ENCODE results near the gene XXYLT1. TPM values are rescaled to one million over a fixed set of nuclear protein-coding genes. Genes with fewer than 3 reads are reported as not detected.
"Not testable (repeated sequence)": the region's sequence is repeated elsewhere in the genome, so short reads cannot be mapped to it uniquely, and the experiment has no call there.

The XXYLT1 gene
- total RNA-seq, 1 experiment from 2014 or later, result 25.5 TPM

GRCh38 chr3:195038161-195038560, 232.8 kb downstream of the XXYLT1 start:
- ChIA-PET POLR2A (ENCODE audit: unreplicated experiment) (no interaction called here), CTCF (no interaction called here)
- Histone ChIP-seq H3K4me3 (ENCODE audit: low read length) (no peak overlapping the region), H2AFZ (ENCODE audit: low read length) (no peak overlapping the region), H3K36me3 (ENCODE audit: low read depth, low read length) (no peaks in the 10 kb centered on the region), H3K9me3 (ENCODE audit: low read length) (no peaks in the 10 kb centered on the region), H3F3A (ENCODE audit: low read length, unreplicated experiment) (no peaks in the 10 kb centered on the region), H3K9ac (ENCODE audit: low read length) (no peak overlapping the region), H3K9me2 (replicated peaks; ENCODE audit: low read length) (no peaks in the 10 kb centered on the region), H3K27ac (ENCODE audit: low read length) (no peak overlapping the region), H3K79me2 (ENCODE audit: low read length) (no peaks in the 10 kb centered on the region), H3K4me1 (ENCODE audit: insufficient read depth, low read length) (peaks cover 30% of the 10 kb centered on the region), H3K4me2 (ENCODE audit: low read length) (no peak overlapping the region), H3K27me3 (ENCODE audit: low read length) (no peaks in the 10 kb centered on the region), H4K20me1 (ENCODE audit: low read length) (no peaks in the 10 kb centered on the region)
- DNase-seq, result no peak
- no peak for TF ChIP-seq CTCF (conservative IDR thresholded peaks at IDR 0.05; ENCODE audit: low read depth, low read length)
- no peak for TF ChIP-seq EZH2phosphoT487 (IDR thresholded peaks at IDR 0.05; ENCODE audit: borderline replicate concordance, low read length)
- no peak for TF ChIP-seq EZH2 (IDR thresholded peaks at IDR 0.05; ENCODE audit: low read length, unreplicated experiment)
- no peak for ATAC-seq
- intact Hi-C loops (cut with micrococcal nuclease), result no loop called here
- BruUV-seq (replicated peaks), result no TSS peak

GRCh38 chr3:195037586-195037985, 233.4 kb downstream of the XXYLT1 start:
- POLR2A ChIA-PET (ENCODE audit: unreplicated experiment); ATAC-seq; CTCF ChIA-PET: not testable (repeated sequence)

GRCh38 chr3:195036974-195037373, 234.0 kb downstream of the XXYLT1 start:
- no peak overlapping the region for H3K27ac ChIP-seq (ENCODE audit: low read length)
- no peak for ATAC-seq
- H3K4me3 ChIP-seq (ENCODE audit: low read length), result no peak overlapping the region
- H3K9me2 ChIP-seq (replicated peaks; ENCODE audit: low read length), result no peaks in the 10 kb centered on the region
- no peaks in the 10 kb centered on the region for H3K27me3 ChIP-seq (ENCODE audit: low read length)
- H4K20me1 ChIP-seq (ENCODE audit: low read length), result no peaks in the 10 kb centered on the region
- no peaks in the 10 kb centered on the region for H3K9me3 ChIP-seq (ENCODE audit: low read length)
- BruUV-seq (replicated peaks), result no TSS peak
- ChIA-PET POLR2A (ENCODE audit: unreplicated experiment) (no interaction called here), CTCF (no interaction called here)
- peaks cover 33% of the 10 kb centered on the region for H3K4me1 ChIP-seq (ENCODE audit: insufficient read depth, low read length)
- H3K9ac ChIP-seq (ENCODE audit: low read length), result no peak overlapping the region
- no peaks in the 10 kb centered on the region for H3K36me3 ChIP-seq (ENCODE audit: low read depth, low read length)
- H3K79me2 ChIP-seq (ENCODE audit: low read length), result no peaks in the 10 kb centered on the region
- H3K4me2 ChIP-seq (ENCODE audit: low read length), result no peak overlapping the region
- H3F3A ChIP-seq (ENCODE audit: low read length, unreplicated experiment), result no peaks in the 10 kb centered on the region
- TF ChIP-seq EZH2 (IDR thresholded peaks at IDR 0.05; ENCODE audit: low read length, unreplicated experiment) (no peak), EZH2phosphoT487 (IDR thresholded peaks at IDR 0.05; ENCODE audit: borderline replicate concordance, low read length) (no peak), CTCF (conservative IDR thresholded peaks at IDR 0.05; ENCODE audit: low read depth, low read length) (no peak)
- no peak overlapping the region for H2AFZ ChIP-seq (ENCODE audit: low read length)
- DNase-seq, result no peak
- intact Hi-C loops (cut with micrococcal nuclease), result no loop called here

More at GRCh38 chr3:195037586-195037985, 233.4 kb downstream of the XXYLT1 start:
- H3K9ac ChIP-seq (ENCODE audit: low read length); H3F3A ChIP-seq (ENCODE audit: low read length, unreplicated experiment); BruUV-seq (replicated peaks); H3K79me2 ChIP-seq (ENCODE audit: low read length); H2AFZ ChIP-seq (ENCODE audit: low read length); DNase-seq; H3K9me3 ChIP-seq (ENCODE audit: low read length); H4K20me1 ChIP-seq (ENCODE audit: low read length); H3K27me3 ChIP-seq (ENCODE audit: low read length); H3K4me2 ChIP-seq (ENCODE audit: low read length); H3K9me2 ChIP-seq (replicated peaks; ENCODE audit: low read length); H3K36me3 ChIP-seq (ENCODE audit: low read depth, low read length); intact Hi-C loops (cut with micrococcal nuclease); H3K4me3 ChIP-seq (ENCODE audit: low read length); H3K27ac ChIP-seq (ENCODE audit: low read length): not testable (repeated sequence)
- peaks cover 31% of the 10 kb centered on the region for H3K4me1 ChIP-seq (ENCODE audit: insufficient read depth, low read length)
